Astrocyte of the cerebellum (primary cell): ENCODE data around the gene ITGB1.

Experiments
- DNase-seq: peaks from one replicate; pipeline ENCODE4 v3.0.0-alpha.2; 2011; ENCODE audit warnings: low read depth
- H3K4me3 ChIP-seq: 2 replicates; pipeline ENCODE4 v1.5.1; 2011; ENCODE audit warnings: mild to moderate bottlenecking, low read depth, low read length, moderate library complexity
- CTCF ChIP-seq: IDR thresholded peaks from 2 replicates; pipeline ENCODE4 v1.5.1; 2012; ENCODE audit warnings: low read length, low read depth, moderate library complexity, mild to moderate bottlenecking; ENCODE audit errors: missing control alignments
- in situ Hi-C: cut with HindIII; loops from 2 replicates; pipeline ENCODE4 v1.10.0; 2017; ENCODE audit warnings: low sequenced_read_pairs

Gene ITGB1

DNA sequence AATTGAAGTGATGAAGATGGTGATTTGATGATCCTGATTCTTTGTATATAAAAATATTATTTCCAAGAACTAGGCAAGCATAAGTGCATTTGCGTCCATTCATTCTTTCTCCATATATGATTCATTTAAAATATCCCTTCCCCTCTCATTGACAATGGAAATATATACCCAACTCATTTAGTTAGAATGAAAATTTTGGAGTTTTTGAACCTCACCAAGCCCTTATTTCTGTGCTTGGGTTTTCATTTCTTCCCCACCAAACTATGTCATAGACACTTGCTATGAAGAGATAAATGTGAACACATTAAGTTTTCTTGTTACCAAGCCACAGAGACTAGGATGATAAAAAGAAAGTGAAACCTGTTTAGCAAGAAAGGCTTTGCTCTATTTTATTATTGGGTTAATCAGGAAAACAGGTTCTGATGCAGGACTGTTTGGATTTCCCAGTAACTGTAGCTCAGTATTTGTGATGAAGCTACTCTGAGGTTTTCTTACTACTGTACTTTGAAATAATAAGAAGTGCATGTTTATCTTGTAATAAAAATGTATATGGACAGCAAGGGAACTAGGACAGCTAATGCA is 68.3 kb downstream of the ITGB1 start:
- DNase-seq = no peak
- no peak for TF ChIP-seq CTCF
- H3K4me3 ChIP-seq = no peak overlapping the region
- in situ Hi-C loops = no loop called here

GRCh38 chr10:32888161-32888927 is 69.7 kb downstream of the ITGB1 start:
- DNase-seq = no peak
- in situ Hi-C loops = no loop called here
- no peak overlapping the region for H3K4me3 ChIP-seq
- TF ChIP-seq CTCF = no peak

DNA sequence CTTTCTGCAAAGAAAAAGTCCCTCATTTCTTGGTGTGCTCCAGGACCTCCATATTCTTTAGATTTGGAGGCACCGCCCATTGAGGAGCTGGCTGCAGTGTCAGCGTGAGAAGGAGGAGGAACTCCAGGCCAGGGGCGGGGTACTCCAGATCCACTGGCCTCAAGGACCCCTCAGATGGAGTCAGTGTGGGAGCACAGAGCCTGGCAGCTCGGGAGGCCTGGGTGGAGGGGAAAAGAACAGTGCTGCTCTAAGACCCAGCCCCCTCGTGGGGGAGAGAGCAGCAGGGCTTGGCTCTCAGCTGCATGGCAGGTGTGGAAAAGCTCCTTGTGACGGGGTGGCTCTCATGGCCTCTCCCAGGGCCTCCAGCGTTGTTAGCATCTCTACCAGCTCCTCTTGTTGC is 70.5 kb downstream of the ITGB1 start:
- no peak overlapping the region for H3K4me3 ChIP-seq
- no peak for DNase-seq
- in situ Hi-C loops = no loop called here
- TF ChIP-seq CTCF = no peak

- in situ Hi-C loops = no loop called here
- no peak overlapping the region for H3K4me3 ChIP-seq
- TF ChIP-seq CTCF = no peak
- no peak for DNase-seq
Measured at GRCh38 chr10:32882076-32882475, 76.0 kb downstream of the ITGB1 start.

GRCh38 chr10:32878646-32879045 is 79.4 kb downstream of the ITGB1 start:
- in situ Hi-C loops = no loop called here
- DNase-seq = no peak
- no peak for TF ChIP-seq CTCF
- H3K4me3 ChIP-seq = no peak overlapping the region

DNA sequence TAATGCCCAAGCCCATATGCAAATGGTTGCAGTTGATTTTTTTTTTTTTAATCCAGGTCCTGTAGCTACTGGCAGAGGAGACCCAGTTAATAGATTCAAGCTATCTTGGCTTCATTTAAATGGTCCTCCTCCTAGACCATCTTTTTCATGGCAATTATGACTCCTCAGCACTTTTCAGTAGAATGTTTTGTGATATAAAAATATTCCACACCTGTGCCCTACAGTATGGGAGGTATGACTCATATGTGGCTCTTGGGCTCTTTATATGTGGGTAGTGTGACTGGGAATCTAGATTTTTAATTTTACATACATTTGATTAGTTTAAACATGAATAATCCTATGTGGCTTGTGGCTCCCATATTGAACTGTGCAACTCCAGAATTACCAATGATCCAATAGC is 80.1 kb downstream of the ITGB1 start:
- in situ Hi-C loops = no loop called here

More for the DNA sequence above, 80.1 kb downstream of the ITGB1 start:
- no peak for TF ChIP-seq CTCF
- no peak for DNase-seq
- H3K4me3 ChIP-seq = no peak overlapping the region
